HEK293 (cell line): ENCODE data around the gene B3GNT4.

Experiments
- CTCF ChIA-PET: fragments of 350-600 bp; formaldehyde crosslinking; extraction: SDS; loops from one replicate; lab custom pipeline; 2021; ENCODE audit warnings: antibody characterized with exemption; lab: Yijun Ruan, JAX
- POLR2A ChIA-PET: fragments of 300-600 bp; formaldehyde crosslinking; extraction: SDS; loops from one replicate; lab custom pipeline; 2020; ENCODE audit warnings: antibody characterized with exemption, inconsistent platforms; lab: Yijun Ruan, JAX
- H3K27ac ChIP-seq: fragments of 200-500 bp; sonication (Bioruptor generic); 2 replicates; pipeline ENCODE4 v1.5.1; 2014; ENCODE audit warnings: low read depth, low read length, control low read depth, inconsistent platforms; ENCODE audit errors: extremely low read depth
- H3K36me3 ChIP-seq, 2 experiments: fragments of 200-500 bp in 1 of 2; sonication (Bioruptor generic) in 1 of 2; 1 replicate in 1 of 2; 2 replicates in 1 of 2; pipeline ENCODE4 v1.5.1; 2014 to 2017; ENCODE audit warnings: inconsistent platforms in 2 of 2, low read length in 2 of 2; ENCODE audit not compliant: control insufficient read depth in 2 of 2, insufficient read depth in 1 of 2
- H3K4me1 ChIP-seq: fragments of 200-500 bp; sonication (Bioruptor generic); 2 replicates; pipeline ENCODE4 v1.5.1; 2014; ENCODE audit warnings: mild to moderate bottlenecking, low read length, inconsistent platforms; ENCODE audit not compliant: control insufficient read depth, insufficient read depth
- H3K4me3 ChIP-seq: 2 replicates; pipeline ENCODE4 v1.5.1; 2011; ENCODE audit warnings: low read depth, mild to moderate bottlenecking, control low read depth, low read length, moderate library complexity
- H3K9me3 ChIP-seq: fragments of 200-500 bp; sonication (Bioruptor generic); 2 replicates; pipeline ENCODE4 v1.5.1; 2014; ENCODE audit warnings: low read depth, low read length, inconsistent platforms; ENCODE audit not compliant: control insufficient read depth, insufficient read depth
- HOXA7 ChIP-seq: sonication (generic); formaldehyde crosslinking; IDR thresholded peaks from 2 replicates; pipeline ENCODE4 v1.8.1; 2022; ENCODE audit warnings: missing genetic modification reagents, borderline replicate concordance
- IKZF3 ChIP-seq: fragments of 450-650 bp; IDR thresholded peaks from 2 replicates; pipeline ENCODE4 v1.5.0; 2018; ENCODE audit warnings: missing biosample characterization, mild to moderate bottlenecking, missing genetic modification characterization, moderate library complexity
- INSM2 ChIP-seq: fragments of 450-650 bp; formaldehyde crosslinking; IDR thresholded peaks from 2 replicates; pipeline ENCODE4 v1.5.1; 2016; ENCODE audit warnings: missing biosample characterization, missing genetic modification characterization
- PRDM1 ChIP-seq: fragments of 450-650 bp; formaldehyde crosslinking; IDR thresholded peaks from 2 replicates; pipeline ENCODE4; 2016; ENCODE audit warnings: missing biosample characterization, missing genetic modification characterization
- SCRT2 ChIP-seq: fragments of 450-650 bp; formaldehyde crosslinking; IDR thresholded peaks from 2 replicates; pipeline ENCODE4 v1.5.1; 2016; ENCODE audit warnings: missing biosample characterization, missing genetic modification characterization
- ZBTB17 ChIP-seq: fragments of 450-650 bp; formaldehyde crosslinking; IDR thresholded peaks from 2 replicates; pipeline ENCODE4 v1.5.1; 2016; ENCODE audit warnings: missing biosample characterization, missing genetic modification characterization
- ZIC2 ChIP-seq: fragments of 450-650 bp; formaldehyde crosslinking; IDR thresholded peaks from 2 replicates; pipeline ENCODE4 v1.5.1; 2016; ENCODE audit warnings: missing biosample characterization, missing genetic modification characterization
- ZNF140 ChIP-seq: fragments of 450-650 bp; formaldehyde crosslinking; IDR thresholded peaks from 2 replicates; pipeline ENCODE4 v1.5.1; 2016; ENCODE audit warnings: missing biosample characterization, missing genetic modification characterization
- ZNF174 ChIP-seq: fragments of 450-650 bp; formaldehyde crosslinking; IDR thresholded peaks from 2 replicates; pipeline ENCODE4 v1.5.0; 2017; ENCODE audit warnings: missing biosample characterization, mild to moderate bottlenecking, missing genetic modification characterization
- ZNF175 ChIP-seq: fragments of 450-650 bp; formaldehyde crosslinking; IDR thresholded peaks from 2 replicates; pipeline ENCODE4 v1.5.1; 2016; ENCODE audit warnings: missing biosample characterization, missing genetic modification characterization
- ZNF211 ChIP-seq: fragments of 450-650 bp; formaldehyde crosslinking; IDR thresholded peaks from 2 replicates; pipeline ENCODE4 v1.5.1; 2016; ENCODE audit warnings: low read depth, missing biosample characterization, missing genetic modification characterization
- ZNF266 ChIP-seq: fragments of 450-650 bp; formaldehyde crosslinking; IDR thresholded peaks from 2 replicates; pipeline ENCODE4 v1.5.1; 2016; ENCODE audit warnings: missing biosample characterization, missing genetic modification characterization, low read depth
- ZNF280D ChIP-seq: fragments of 450-650 bp; formaldehyde crosslinking; IDR thresholded peaks from 2 replicates; pipeline ENCODE4 v1.5.1; 2016; ENCODE audit warnings: missing biosample characterization, missing genetic modification characterization
- ZNF350 ChIP-seq: fragments of 450-650 bp; formaldehyde crosslinking; IDR thresholded peaks from 2 replicates; pipeline ENCODE4 v1.5.0; 2017; ENCODE audit warnings: missing biosample characterization, mild to moderate bottlenecking, missing genetic modification characterization
- ZNF501 ChIP-seq: fragments of 450-650 bp; formaldehyde crosslinking; IDR thresholded peaks from 2 replicates; pipeline ENCODE4 v1.5.1; 2016; ENCODE audit warnings: missing biosample characterization, missing genetic modification characterization
- ZNF670 ChIP-seq: fragments of 450-650 bp; formaldehyde crosslinking; IDR thresholded peaks from 2 replicates; pipeline ENCODE4 v1.5.1; 2016; ENCODE audit warnings: missing biosample characterization, missing genetic modification characterization, low read depth
- ZNF701 ChIP-seq: fragments of 450-650 bp; formaldehyde crosslinking; IDR thresholded peaks from 2 replicates; pipeline ENCODE4 v1.5.1; 2016; ENCODE audit warnings: missing biosample characterization, missing genetic modification characterization
- ZSCAN4 ChIP-seq: fragments of 450-650 bp; formaldehyde crosslinking; IDR thresholded peaks from 2 replicates; pipeline ENCODE4 v1.5.1; 2017; ENCODE audit warnings: missing biosample characterization, missing genetic modification characterization
- ZXDB ChIP-seq: fragments of 450-650 bp; formaldehyde crosslinking; IDR thresholded peaks from 2 replicates; pipeline ENCODE4 v1.5.1; 2016; ENCODE audit warnings: missing biosample characterization, missing genetic modification characterization
- TF ChIP-seq, protein P1 (sequence below): fragments of 450-650 bp; formaldehyde crosslinking; IDR thresholded peaks from 2 replicates; pipeline ENCODE4 v1.5.1; 2016; ENCODE audit warnings: missing biosample characterization, missing genetic modification characterization

The B3GNT4 gene

GRCh38 chr12:122232691-122233090, 29.2 kb downstream of the B3GNT4 start:
- ChIA-PET POLR2A (interaction anchor here (0.7 kb wide), 1 partner anchor 795 kb away, joined by 3 read pairs; no protein-coding TSS in a partner anchor), CTCF (interaction anchor here (0.6 kb wide), 1 partner anchor 12 kb away, joined by 3 read pairs; no protein-coding TSS in a partner anchor)
- Histone ChIP-seq H3K36me3 (peaks cover 9 to 56% of the 10 kb centered on the region in 2 experiments; a peak in 2 of 3 replicates), H3K4me3 (no peak overlapping the region), H3K9me3 (no peaks in the 10 kb centered on the region), H3K27ac (no peak overlapping the region), H3K4me1 (no peaks in the 10 kb centered on the region)
- no peak for TF ChIP-seq HOXA7 (CRISPR knock-in tag)
- no peak for TF ChIP-seq ZNF350 (tag by site-specific recombination)

DNA sequence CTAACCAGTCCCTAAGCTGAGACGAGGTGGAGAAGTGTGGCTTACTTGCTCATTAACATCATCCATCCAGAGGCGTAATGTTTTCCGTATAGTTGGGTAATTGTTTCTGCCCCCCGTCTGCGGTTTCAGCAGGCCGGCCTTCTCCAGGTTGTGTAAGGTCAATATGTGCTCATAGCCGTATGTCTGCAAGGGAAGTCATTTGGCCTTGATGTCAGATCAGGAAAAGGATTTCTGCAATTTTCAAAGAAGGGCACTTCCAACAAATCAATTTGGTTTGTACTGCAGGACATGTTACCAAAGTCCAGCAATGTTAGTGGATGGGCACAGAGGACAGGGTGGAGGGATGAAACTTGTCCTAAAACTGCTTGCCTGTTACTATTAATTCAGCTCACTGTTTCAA, 32.2 kb downstream of the B3GNT4 start:
- no peaks in the 10 kb centered on the region for H3K9me3 ChIP-seq
- H3K27ac ChIP-seq: no peak overlapping the region
- peaks cover 18 to 62% of the 10 kb centered on the region in 2 experiments; a peak in 2 of 3 replicates for H3K36me3 ChIP-seq
- TF ChIP-seq, protein P1, sequence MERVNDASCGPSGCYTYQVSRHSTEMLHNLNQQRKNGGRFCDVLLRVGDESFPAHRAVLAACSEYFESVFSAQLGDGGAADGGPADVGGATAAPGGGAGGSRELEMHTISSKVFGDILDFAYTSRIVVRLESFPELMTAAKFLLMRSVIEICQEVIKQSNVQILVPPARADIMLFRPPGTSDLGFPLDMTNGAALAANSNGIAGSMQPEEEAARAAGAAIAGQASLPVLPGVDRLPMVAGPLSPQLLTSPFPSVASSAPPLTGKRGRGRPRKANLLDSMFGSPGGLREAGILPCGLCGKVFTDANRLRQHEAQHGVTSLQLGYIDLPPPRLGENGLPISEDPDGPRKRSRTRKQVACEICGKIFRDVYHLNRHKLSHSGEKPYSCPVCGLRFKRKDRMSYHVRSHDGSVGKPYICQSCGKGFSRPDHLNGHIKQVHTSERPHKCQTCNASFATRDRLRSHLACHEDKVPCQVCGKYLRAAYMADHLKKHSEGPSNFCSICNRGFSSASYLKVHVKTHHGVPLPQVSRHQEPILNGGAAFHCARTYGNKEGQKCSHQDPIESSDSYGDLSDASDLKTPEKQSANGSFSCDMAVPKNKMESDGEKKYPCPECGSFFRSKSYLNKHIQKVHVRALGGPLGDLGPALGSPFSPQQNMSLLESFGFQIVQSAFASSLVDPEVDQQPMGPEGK (tag by site-specific recombination): no peak
- ChIA-PET POLR2A (interaction anchor here (0.7 kb wide), 1 partner anchor 337 kb away, joined by 3 read pairs; no protein-coding TSS in a partner anchor), CTCF (interaction anchor here (0.6 to 1.8 kb wide), 2 partner anchors 101 to 121 kb away, joined by 3 to 4 read pairs; no protein-coding TSS in a partner anchor)
- no peaks in the 10 kb centered on the region for H3K4me1 ChIP-seq
- H3K4me3 ChIP-seq: no peak overlapping the region

DNA sequence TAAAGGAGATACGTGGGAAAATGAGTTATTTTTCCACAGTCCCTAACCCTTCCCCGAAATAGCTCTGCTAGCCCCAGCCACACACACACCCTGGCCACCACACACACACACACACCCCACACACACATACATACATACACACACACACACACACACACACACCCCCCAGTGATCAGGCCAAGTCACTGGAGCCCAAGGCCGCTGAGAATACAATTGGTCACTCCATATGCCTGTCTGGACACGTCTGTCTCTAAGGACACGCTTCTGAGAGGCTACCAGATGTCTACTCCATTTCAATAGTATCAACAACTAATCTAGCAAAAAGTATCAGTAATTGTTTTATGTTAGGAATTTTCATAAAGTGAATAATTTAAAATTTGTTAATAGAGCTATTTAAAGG, 35.4 kb downstream of the B3GNT4 start:
- CTCF ChIA-PET: no interaction called here

DNA sequence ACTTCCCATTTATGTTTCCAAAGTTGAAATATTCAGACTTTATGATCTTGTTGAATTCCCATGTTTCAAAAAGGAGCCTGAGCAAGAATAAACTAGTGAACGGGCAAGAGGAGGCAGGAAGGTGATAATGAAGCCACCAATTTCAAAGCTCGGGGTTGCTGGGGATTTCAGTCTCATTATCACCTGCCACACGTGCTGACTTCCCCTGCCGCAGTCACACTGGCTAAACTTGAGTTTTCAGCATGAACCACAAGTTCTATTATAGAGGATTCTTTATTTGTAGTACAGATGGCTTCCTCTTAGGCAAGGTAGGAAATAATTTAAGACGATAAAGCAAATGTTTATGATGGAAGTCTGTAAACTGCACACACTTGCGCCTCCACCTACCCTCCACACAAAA, 40.5 kb downstream of the B3GNT4 start:
- Histone ChIP-seq H3K27ac (no peak overlapping the region), H3K4me3 (no peak overlapping the region), H3K9me3 (no peaks in the 10 kb centered on the region), H3K36me3 (peaks cover 3 to 24% of the 10 kb centered on the region in 2 experiments; a peak in 2 of 3 replicates), H3K4me1 (no peaks in the 10 kb centered on the region)
- ChIA-PET POLR2A (no interaction called here), CTCF (no interaction called here)
- TF ChIP-seq ZNF501 (tag by site-specific recombination) (no peak), ZNF701 (tag by site-specific recombination) (no peak), ZNF280D (tag by site-specific recombination) (no peak), PRDM1 (no peak), ZNF266 (tag by site-specific recombination) (no peak), ZXDB (tag by site-specific recombination) (no peak), SCRT2 (no peak), ZNF211 (tag by site-specific recombination) (no peak), ZNF670 (tag by site-specific recombination) (no peak), ZBTB17 (tag by site-specific recombination) (no peak), ZNF175 (no peak), ZNF140 (tag by site-specific recombination) (no peak), ZIC2 (tag by site-specific recombination) (no peak), INSM2 (tag by site-specific recombination) (no peak), ZNF174 (tag by site-specific recombination) (no peak)

More for the DNA sequence above, 35.4 kb downstream of the B3GNT4 start:
- Histone ChIP-seq H3K4me1 (no peaks in the 10 kb centered on the region), H3K4me3 (no peak overlapping the region), H3K36me3 (peaks cover 17 to 39% of the 10 kb centered on the region in 2 experiments; a peak in 2 of 3 replicates), H3K9me3 (no peaks in the 10 kb centered on the region), H3K27ac (no peak overlapping the region)
- TF ChIP-seq ZSCAN4 (tag by site-specific recombination): peak; percentile 70
- no peak for TF ChIP-seq IKZF3 (tag by site-specific recombination)
- POLR2A ChIA-PET: interaction anchor here (1.2 kb wide), 1 partner anchor 13 kb away, joined by 3 read pairs; the partner anchor contains the start of gene DIABLO
